ENCODE measurements around the gene STRN4. TPM values are rescaled to one million over a fixed set of nuclear protein-coding genes. Genes with fewer than 3 reads are reported as not detected.

Gene STRN4
- total and polyA plus RNA-seq, 2 donors (not counting 1 experiment from before 2014, with no cell fraction given): 111 to 112 TPM

DNA sequence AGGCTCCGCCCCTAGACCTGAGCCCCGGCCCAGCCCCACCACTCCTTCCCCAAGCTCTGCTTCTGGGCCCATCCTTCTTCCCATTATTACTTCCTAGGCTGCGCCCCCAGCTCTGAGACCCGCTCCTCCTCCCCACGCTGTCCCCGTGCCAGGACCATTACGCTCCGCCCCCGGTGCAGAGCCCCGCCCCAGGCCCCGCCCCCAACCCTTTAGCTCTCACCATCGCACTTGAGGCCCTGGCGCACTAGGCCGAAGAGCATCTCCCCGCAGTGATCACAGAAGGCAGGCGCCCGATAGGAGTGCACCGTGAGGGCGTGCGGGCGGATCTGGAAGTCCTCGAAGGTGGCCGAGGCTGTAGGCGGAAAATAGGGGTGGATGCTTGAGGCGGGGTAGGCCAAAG, 35.6 kb downstream of the STRN4 start:
- Histone ChIP-seq H3K4me2 (replicated peaks; ENCODE audit: low read depth, low read length, poor library complexity, severe bottlenecking) (no peak overlapping the region), H3K27me3 (replicated peaks in 1 of 4; ENCODE audit: control extremely low read depth in 1 of 4, control insufficient read depth in 3 of 4, insufficient read depth in 4 of 4, low read length in 3 of 4) (no peaks in the 10 kb centered on the region), H2AFZ (ENCODE audit: insufficient read depth, low read depth, low read length, poor library complexity, severe bottlenecking) (no peak overlapping the region), H3K9ac (ENCODE audit: low read length) (no peak overlapping the region), H3K4me1 (ENCODE audit: control insufficient read depth in 2 of 2, insufficient read depth in 2 of 2, low read length in 2 of 2) (peaks cover 12 to 24% of the 10 kb centered on the region in 2 donors), H3K9me3 (ENCODE audit: control extremely low read depth in 1 of 3, control insufficient read depth in 2 of 3, insufficient read depth in 1 of 3, low read length in 2 of 3) (no peaks in the 10 kb centered on the region), H3K79me2 (ENCODE audit: control insufficient read depth, insufficient read depth, low read length) (peaks cover 75% of the 10 kb centered on the region), H3K36me3 (replicated peaks in 1 of 2; ENCODE audit: control extremely low read depth in 1 of 2, control insufficient read depth in 1 of 2, extremely low read depth in 1 of 2, insufficient read depth in 2 of 2, low read length in 1 of 2) (peaks cover 0 to 58% of the 10 kb centered on the region in 2 experiments), H4K20me1 (ENCODE audit: control insufficient read depth, insufficient read depth, low read length, poor library complexity, severe bottlenecking) (peaks cover 68% of the 10 kb centered on the region), H3K4me3 (ENCODE audit: control extremely low read depth in 1 of 5, extremely low read depth in 1 of 5, insufficient read depth in 1 of 5, low read depth in 2 of 5, low read length in 4 of 5) (no peak overlapping the region), H3K27ac (ENCODE audit: low read length in 2 of 2) (peak overlapping the region in 1 of 2 donors; percentile 26)
- ChIA-PET CTCF (interaction anchor here (1.2 to 3.2 kb wide), 4 partner anchors 9 to 17 kb away, joined by 3 to 24 read pairs (median 4); no protein-coding TSS in a partner anchor), POLR2A (interaction anchor here (0.6 kb wide), 1 partner anchor 16 kb away, joined by 4 read pairs; no protein-coding TSS in a partner anchor)
- Mint-ChIP-seq H3K27ac (no peak overlapping the region), H3K27me3 (no peaks in the 10 kb centered on the region), H3K4me3 (no peak overlapping the region), H3K4me1 (peaks cover 26% of the 10 kb centered on the region), H3K9me3 (ENCODE audit: insufficient read depth) (no peaks in the 10 kb centered on the region)
- DNase-seq: no peak
- no peak for ATAC-seq (ENCODE audit: low read depth)
- 98% methylated on average over 16 of the region's 25 CpGs for WGBS (ENCODE audit: insufficient coverage)
- intact Hi-C loops (cut with micrococcal nuclease): no loop called here
- TF ChIP-seq EZH2 (IDR thresholded peaks at IDR 0.05; ENCODE audit: borderline replicate concordance, insufficient read depth, low read depth, low read length, poor library complexity, severe bottlenecking): no peak
- TF ChIP-seq, protein P1, sequence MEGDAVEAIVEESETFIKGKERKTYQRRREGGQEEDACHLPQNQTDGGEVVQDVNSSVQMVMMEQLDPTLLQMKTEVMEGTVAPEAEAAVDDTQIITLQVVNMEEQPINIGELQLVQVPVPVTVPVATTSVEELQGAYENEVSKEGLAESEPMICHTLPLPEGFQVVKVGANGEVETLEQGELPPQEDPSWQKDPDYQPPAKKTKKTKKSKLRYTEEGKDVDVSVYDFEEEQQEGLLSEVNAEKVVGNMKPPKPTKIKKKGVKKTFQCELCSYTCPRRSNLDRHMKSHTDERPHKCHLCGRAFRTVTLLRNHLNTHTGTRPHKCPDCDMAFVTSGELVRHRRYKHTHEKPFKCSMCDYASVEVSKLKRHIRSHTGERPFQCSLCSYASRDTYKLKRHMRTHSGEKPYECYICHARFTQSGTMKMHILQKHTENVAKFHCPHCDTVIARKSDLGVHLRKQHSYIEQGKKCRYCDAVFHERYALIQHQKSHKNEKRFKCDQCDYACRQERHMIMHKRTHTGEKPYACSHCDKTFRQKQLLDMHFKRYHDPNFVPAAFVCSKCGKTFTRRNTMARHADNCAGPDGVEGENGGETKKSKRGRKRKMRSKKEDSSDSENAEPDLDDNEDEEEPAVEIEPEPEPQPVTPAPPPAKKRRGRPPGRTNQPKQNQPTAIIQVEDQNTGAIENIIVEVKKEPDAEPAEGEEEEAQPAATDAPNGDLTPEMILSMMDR (IDR thresholded peaks at IDR 0.05): no peak

DNA sequence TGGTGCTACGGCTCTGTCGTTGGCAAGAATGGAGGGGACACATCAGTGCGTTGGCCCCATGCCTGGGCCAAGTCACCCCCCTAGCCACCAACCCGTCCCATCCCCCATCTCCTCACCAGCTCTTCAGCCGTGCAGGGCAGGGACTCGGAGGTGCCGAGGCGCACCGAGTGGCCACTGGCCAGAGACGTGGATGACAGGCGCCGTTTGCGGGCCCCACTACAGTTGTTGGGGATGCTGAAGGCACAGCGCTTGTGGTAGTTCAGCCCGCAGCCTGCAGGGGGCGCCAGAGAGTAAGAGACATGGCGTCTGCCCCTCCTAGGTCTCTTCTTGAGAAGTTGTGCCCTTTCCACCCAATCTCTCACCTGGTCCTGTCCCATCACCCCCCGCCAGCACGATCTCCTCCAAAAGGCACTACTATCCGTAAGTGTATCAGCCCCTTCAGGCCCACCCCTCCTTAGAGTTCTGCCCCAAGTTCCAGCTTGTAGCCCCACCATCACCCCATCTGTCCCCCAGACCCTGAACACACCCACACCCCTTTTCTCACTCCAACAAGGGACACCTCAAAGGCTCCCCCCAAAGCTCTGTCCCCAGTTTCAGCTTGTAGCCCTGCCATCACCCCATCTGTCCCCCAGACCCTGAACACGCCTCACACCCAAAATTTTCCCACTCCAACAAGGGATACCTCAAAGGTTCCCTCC, 41.7 kb downstream of the STRN4 start:
- Histone ChIP-seq H4K20me1 (ENCODE audit: control insufficient read depth, insufficient read depth, low read length, poor library complexity, severe bottlenecking) (peaks cover 88% of the 10 kb centered on the region), H3K9ac (ENCODE audit: low read length) (no peak overlapping the region), H3K4me3 (ENCODE audit: control extremely low read depth in 1 of 5, extremely low read depth in 1 of 5, insufficient read depth in 1 of 5, low read depth in 2 of 5, low read length in 4 of 5) (no peak overlapping the region), H3K79me2 (ENCODE audit: control insufficient read depth, insufficient read depth, low read length) (peaks cover 75% of the 10 kb centered on the region), H3K36me3 (replicated peaks in 1 of 2; ENCODE audit: control extremely low read depth in 1 of 2, control insufficient read depth in 1 of 2, extremely low read depth in 1 of 2, insufficient read depth in 2 of 2, low read length in 1 of 2) (peaks cover 1 to 87% of the 10 kb centered on the region in 2 experiments), H3K4me2 (replicated peaks; ENCODE audit: low read depth, low read length, poor library complexity, severe bottlenecking) (no peak overlapping the region), H2AFZ (ENCODE audit: insufficient read depth, low read depth, low read length, poor library complexity, severe bottlenecking) (no peak overlapping the region), H3K4me1 (ENCODE audit: control insufficient read depth in 2 of 2, insufficient read depth in 2 of 2, low read length in 2 of 2) (peaks cover 3 to 8% of the 10 kb centered on the region in 2 donors), H3K27me3 (replicated peaks in 1 of 4; ENCODE audit: control extremely low read depth in 1 of 4, control insufficient read depth in 3 of 4, insufficient read depth in 4 of 4, low read length in 3 of 4) (no peaks in the 10 kb centered on the region), H3K9me3 (ENCODE audit: control extremely low read depth in 1 of 3, control insufficient read depth in 2 of 3, insufficient read depth in 1 of 3, low read length in 2 of 3) (no peaks in the 10 kb centered on the region), H3K27ac (ENCODE audit: low read length in 2 of 2) (peak overlapping the region in 1 of 2 donors; percentile 48)
- TF ChIP-seq EZH2 (IDR thresholded peaks at IDR 0.05; ENCODE audit: borderline replicate concordance, insufficient read depth, low read depth, low read length, poor library complexity, severe bottlenecking): no peak
- TF ChIP-seq, protein P1 (IDR thresholded peaks at IDR 0.05): peak; percentile 93
- peak; percentile 93 for ATAC-seq (ENCODE audit: low read depth)
- WGBS (ENCODE audit: insufficient coverage): 36% methylated on average over 17 of the region's 21 CpGs
- H3K27me3 Mint-ChIP-seq: no peaks in the 10 kb centered on the region
- H3K4me1 Mint-ChIP-seq: peaks cover 13% of the 10 kb centered on the region
- no peak overlapping the region for H3K4me3 Mint-ChIP-seq
- H3K9me3 Mint-ChIP-seq (ENCODE audit: insufficient read depth): no peaks in the 10 kb centered on the region
- ChIA-PET POLR2A (interaction anchor here (0.6 to 4.0 kb wide), 6 partner anchors 10 to 49 kb away, joined by 3 to 18 read pairs (median 5); no protein-coding TSS in a partner anchor), CTCF (interaction anchor here (0.7 to 10.2 kb wide), 31 partner anchors 10 to 1780 kb away, joined by 3 to 353 read pairs (median 4); no protein-coding TSS in a partner anchor)
- peak overlapping the region; percentile 87 for H3K27ac Mint-ChIP-seq
- DNase-seq: peak; percentile 85
- intact Hi-C loops (cut with micrococcal nuclease): loop anchor here (1.0 kb wide), 5 partner anchors 10 to 49 kb away; no protein-coding TSS in a partner anchor
